Kidney capillary endothelial cell (primary cell): ENCODE measurements around the gene DFFB.

Experiments used
- DNase-seq: peaks from one replicate; pipeline ENCODE4 v3.0.0-alpha.2; 2018; ENCODE audit warnings: low spot score

Gene DFFB

DNA sequence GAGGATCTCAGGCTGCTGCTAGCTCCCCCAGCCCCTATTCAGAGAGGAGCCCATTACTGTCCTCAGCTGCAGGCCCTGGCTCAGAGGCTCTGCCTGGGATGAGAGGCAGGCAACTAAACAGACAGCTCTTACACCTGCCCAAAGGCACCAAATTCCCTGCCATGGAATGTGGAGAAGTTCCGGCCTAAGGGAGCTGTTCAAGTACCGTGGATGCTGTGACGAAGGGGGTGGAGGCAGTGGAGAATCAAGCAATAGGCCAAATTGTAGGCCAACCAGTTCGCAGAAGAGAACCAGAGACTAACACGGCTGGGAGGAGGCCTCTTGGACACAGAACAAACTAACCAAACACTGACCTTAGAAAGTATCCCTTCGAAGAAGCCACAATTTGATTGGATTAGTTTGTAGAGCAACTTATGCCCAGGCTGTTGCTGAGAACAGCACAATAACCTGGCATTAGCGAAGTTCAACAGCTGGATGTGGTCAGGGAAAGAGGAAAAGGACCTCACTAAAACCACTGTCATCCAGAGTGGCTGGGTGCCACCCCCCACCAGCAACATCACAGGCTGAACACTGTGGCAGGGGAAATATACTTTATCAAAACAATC lies 39.2 kb downstream of the DFFB start:
- DNase-seq = no peak

DNA sequence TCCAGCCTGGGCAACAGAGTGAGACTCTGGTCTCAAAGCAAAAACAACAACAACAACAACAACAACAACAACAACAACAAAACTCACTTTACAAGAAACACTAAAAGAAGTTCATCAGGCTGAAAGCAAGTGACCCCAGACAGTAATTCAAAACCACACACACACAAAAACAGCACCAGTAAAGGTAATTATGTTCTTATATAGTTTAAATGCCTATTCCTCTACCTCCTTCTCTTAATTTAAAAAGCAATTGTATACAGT lies 41.1 kb downstream of the DFFB start:
- no peak for DNase-seq

DNA sequence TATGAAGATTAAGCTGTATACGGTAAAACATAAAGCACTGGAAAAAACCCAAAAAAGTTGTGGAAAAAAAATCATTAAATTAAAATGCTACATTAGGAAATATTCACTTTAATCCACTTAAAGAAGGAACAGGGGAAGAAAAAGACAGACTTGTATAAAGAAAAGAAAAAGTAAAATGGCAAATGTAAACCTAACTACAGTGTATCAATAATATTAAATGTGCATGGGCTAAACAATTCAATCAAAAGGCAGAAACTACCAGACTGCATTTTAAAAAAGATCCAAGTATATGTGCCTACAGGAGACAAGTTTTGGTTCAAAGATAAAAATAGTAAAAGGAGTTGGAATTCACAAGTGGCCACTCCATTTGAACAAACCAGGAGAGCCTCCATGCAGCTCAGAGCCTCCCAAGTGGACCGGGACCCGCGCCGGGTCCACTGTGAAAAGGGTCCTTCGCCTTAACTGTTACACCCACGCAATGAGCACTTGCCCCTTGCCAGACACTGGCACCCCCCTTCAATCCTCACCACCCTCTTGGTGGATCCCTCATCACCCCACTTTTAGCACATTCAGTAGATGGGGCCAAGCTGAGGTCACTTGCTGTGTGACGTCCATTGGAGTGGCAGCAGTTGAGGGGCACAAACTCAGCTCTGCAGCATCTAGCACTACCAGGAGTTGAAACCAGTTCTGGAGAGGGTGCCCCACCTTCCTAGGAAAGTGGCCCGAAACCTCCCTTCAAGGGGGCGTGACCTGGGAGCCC lies 41.9 kb downstream of the DFFB start:
- DNase-seq = no peak

- no peak for DNase-seq
Observed at GRCh38 chr1:3899754-3900149, 42.5 kb downstream of the DFFB start.

DNA sequence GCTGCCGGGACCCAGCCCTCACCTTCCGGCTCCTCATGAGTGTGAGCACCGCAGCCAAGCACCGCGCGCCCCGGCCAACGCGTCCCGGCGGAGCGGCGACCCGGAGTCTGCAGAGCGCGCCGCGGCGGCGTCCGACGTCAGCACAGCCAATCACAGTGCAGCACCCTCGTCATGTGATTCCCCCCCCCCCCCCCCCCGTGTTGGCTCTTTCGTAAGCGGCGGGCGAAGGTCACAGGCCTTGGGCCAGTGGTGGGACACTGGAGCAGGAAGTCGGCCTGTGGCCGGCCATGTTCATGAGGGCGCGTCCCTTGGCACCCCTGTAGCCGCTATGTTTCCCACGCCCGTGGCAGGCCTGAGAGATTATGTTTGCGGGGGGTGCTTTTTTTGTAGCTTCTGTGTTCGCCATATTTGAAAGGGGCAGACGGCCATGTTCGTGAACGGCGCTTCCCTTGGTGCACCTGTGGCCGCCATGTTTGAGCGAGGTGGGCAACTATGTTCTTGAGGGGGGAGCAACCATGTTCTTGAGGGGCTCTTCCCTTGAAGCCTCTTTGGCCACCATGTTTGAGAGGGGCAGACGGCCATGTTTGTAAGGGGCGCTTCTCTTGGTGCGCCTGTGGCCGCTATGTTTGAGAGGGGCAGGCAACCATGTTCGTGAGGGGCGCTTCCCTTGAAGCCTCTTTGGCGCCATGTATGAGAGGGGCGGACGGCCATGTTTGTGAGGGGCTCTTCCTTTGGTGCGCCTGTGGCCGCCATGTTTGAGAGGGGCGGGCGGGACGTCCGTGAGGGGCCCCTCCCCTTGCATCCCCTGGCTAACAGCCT lies 43.1 kb downstream of the DFFB start, which contains the start of gene C1orf174:
C1orf174 (minus strand) TSS at position 123 of the 819 bp plus-strand sequence; CDS start at position 37, 86 bp downstream.
- DNase-seq = peak; percentile 94

GRCh38 chr1:3900969-3901529 lies 43.8 kb downstream of the DFFB start:
- peak; percentile 96 for DNase-seq

DNA sequence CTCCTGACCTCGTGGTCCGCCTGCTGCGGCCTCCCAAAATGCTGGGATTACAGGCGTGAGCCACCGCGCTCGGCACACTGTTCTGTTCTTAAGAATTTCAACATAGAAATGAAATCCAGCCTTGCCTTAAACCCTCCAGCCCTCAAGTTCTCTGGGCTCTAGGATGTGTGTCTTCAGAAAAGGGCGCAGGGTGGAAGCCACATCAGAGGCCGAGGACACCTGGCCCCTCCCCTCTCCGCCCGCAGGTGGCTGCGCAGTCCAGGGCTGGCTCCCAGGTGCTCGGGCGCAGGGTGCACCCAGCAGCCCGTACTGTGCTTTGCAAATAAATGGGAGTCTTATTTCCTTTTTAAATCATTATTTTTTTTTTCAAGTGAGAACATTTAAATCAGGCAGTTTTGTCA lies 44.8 kb downstream of the DFFB start:
- no peak for DNase-seq

- no peak for DNase-seq
Observed at GRCh38 chr1:3902571-3903091, 45.4 kb downstream of the DFFB start.

GRCh38 chr1:3903141-3904005 lies 46.1 kb downstream of the DFFB start:
- no peak for DNase-seq

GRCh38 chr1:3904006-3904842 lies 46.9 kb downstream of the DFFB start:
- no peak for DNase-seq

- DNase-seq = no peak
Observed at GRCh38 chr1:3904843-3905185, 47.5 kb downstream of the DFFB start.

GRCh38 chr1:3905266-3905952 lies 48.1 kb downstream of the DFFB start:
- DNase-seq = no peak

DNA sequence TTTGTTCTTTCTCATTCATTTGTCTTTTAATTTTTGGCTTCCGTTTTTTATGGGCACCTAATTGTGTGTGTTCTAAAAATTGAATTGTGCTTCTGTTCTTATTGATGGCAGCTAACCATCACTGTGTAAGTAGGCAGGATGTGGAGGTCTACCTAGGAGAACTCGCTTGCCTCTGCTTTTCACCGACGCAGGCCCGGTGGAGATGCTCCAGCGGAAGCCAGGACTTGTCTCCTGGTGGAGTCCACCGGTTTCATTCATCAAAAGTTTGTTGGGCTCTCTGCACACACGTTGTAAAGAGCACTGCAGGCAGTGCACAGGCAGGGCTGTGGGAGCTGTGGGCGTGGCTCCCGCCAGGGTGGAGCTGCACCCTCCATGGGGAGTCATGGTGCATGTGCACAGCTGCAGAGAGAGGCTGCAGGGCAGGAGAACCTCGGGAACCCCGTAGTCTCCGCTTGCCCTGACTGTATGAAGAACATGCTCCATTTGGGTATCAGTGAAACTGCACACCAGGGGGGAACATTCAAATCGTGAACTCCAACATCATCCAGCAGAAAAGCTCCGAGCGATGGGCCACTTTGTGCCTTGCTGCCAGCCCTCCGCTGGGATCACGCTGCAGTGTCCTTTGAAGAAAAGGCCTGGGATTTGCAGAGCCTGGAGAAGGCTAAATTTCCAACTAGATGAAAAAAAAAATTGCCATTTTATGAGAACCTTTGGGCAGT lies 48.8 kb downstream of the DFFB start:
- DNase-seq = no peak

DNA sequence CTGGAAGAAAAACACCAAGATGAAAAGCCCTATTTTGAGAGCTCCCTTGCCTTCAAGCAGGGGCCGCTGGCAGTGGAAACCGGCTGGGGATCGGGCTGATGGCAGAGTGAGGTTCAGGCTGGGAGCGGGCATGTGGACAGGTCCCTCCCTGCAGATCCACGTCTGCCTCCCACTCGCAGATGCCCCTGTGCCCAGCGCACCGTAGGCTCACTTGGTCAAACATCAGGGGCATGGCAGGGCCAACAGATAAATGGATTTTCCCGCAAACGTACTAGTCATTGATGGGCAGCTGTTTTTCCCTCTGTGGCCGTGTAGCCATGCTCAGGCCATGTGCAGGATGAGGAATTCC lies 49.4 kb downstream of the DFFB start:
- no peak for DNase-seq

- DNase-seq = no peak
Observed at GRCh38 chr1:3907031-3907534, 49.8 kb downstream of the DFFB start.

DNA sequence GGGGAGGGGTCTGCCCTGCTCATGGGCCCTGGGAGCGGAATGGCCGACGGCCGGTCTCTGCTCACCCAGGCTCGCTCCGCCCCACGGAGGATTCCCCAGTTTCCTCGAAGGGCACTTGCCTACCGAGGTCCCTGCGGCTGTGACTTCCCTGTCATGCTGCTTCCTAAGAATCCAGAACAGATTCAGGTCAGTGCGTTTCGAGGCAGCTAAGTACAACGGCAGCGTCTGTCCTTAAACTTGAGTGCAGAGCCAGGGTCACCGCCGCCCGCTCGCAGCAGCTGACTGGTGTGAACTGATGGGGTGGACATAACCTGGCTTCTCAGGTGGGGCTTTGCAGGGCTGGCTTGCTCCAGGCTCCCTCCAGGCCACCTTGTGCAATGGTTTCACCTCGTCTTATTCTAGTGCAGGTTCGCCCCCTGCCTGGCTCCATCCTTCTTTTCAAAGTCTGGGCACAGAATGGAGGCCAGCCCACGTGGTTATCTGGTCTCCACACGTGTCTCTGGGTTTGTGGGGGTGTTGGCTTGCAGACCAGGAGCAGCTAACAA lies 50.4 kb downstream of the DFFB start:
- no peak for DNase-seq

DNA sequence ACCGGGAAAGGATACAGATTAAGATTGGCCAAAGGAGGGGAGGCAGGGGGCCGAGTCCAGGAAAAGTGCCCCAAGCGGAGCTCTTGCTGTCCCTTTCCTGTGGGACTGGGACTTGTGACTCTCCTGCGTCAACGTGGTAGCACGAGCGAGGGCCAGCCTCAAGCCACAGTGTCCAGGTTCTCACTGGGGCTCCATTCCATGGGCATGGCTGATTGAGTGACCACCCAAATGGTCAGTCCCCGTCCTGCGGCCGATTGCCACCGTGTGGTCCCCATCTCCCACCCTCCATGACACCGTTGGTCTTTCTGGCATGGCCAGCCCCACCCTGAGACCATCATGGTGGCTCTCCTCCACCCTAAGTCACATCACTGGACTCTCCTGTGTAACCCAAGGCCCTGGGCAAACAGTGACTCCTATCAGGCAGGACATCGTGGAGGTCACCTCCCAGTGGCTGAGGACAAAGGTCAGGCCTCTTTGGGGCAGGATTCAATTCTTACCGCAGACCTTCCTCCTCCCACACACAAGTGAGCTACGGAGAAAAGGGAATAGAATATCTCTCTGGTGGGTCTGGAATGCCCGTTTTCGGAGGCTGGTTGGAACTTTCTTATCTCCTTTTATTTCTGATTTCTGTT lies 51.7 kb downstream of the DFFB start:
- no peak for DNase-seq

- no peak for DNase-seq
Observed at GRCh38 chr1:3909615-3910014, 52.3 kb downstream of the DFFB start.
